Measurements from ENCODE around the gene GSG1L. TPM values are rescaled to one million over a fixed set of nuclear protein-coding genes. Genes with fewer than 3 reads are reported as not detected.

GSG1L gene
- total RNA-seq, 1 experiment from 2014 or later = not detected

DNA sequence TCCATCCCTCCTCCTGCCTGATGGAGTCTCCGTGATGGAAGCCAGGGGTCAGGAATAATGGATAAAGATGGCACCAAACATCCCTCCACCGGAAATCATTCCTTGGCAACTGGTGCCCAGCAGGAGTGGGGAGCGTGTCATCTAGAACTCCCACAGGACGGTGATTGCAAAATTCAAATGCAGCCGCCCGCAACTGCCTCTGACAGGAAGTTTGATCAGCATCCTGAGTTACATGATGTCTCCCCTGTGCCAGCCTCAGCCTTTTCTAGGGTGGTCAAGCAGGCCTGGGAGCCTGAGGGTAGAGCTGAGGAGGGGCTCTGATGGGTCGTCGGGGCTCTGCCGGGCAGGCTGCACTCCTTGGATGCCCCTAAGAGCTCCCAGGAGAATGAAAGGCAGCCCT, 52.8 kb downstream of the GSG1L start:
- Histone ChIP-seq H3K9me3 (replicated peaks) (no peaks in the 10 kb centered on the region), H3K4me3 (no peak overlapping the region), H3K27me3 (replicated peaks) (peaks cover 16% of the 10 kb centered on the region), H3K4me1 (replicated peaks) (no peaks in the 10 kb centered on the region), H3K36me3 (no peaks in the 10 kb centered on the region), H3K27ac (no peak overlapping the region)
- DNase-seq (ENCODE audit: low read depth in 1 of 2, low spot score in 2 of 2) = no peak

DNA sequence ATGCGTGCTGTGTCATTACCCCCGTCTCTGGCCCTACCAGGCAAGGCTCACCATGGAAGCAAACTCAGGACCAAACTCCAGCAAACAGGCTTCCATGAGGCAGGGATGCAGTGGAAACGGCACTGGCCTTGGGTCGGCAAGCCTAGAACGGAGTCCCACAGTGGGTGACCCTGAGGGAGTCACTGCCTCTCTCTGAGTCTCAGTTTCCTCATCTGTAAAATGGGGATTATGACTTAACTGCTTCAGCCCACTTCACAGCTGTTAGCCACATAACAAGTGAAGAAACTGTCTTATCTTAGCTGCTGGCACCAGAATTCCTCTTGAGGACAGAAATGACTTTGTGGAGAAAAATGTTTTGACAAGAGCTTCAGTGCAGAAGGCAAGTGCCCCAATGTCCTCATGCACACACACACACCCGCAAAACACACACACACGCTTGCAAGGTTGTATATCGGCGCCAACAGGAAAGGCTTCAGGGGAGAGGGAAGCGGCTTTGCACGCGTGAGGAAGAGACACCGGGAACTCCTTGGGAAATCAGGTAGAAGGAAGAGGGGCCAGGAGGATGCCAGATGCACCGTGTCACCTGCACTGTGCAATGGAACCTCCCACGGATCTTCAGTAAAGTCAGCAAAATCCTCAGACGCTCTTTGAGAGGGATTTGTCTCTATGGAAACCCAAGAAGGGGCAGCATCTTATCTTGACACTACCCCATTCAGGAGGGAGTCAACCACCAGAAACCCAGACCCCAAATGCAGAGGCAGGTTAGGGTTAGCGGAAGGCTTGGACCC, 53.7 kb downstream of the GSG1L start:
- no peak overlapping the region for H3K4me3 ChIP-seq
- H3K27me3 ChIP-seq (replicated peaks) = peaks cover 16% of the 10 kb centered on the region
- DNase-seq (ENCODE audit: low read depth in 1 of 2, low spot score in 2 of 2) = no peak

GRCh38 chr16:28003923-28004322, 59.6 kb downstream of the GSG1L start:
- no peak overlapping the region for H3K4me3 ChIP-seq

More for the DNA sequence above, 53.7 kb downstream of the GSG1L start:
- Histone ChIP-seq H3K4me1 (replicated peaks) (no peaks in the 10 kb centered on the region), H3K27ac (no peak overlapping the region), H3K9me3 (replicated peaks) (no peaks in the 10 kb centered on the region), H3K36me3 (no peaks in the 10 kb centered on the region)

GRCh38 chr16:28003021-28003865, 60.3 kb downstream of the GSG1L start:
- Histone ChIP-seq H3K27me3 (replicated peaks) (no peaks in the 10 kb centered on the region), H3K27ac (no peak overlapping the region), H3K4me3 (no peak overlapping the region), H3K9me3 (replicated peaks) (no peaks in the 10 kb centered on the region), H3K36me3 (no peaks in the 10 kb centered on the region), H3K4me1 (replicated peaks) (no peaks in the 10 kb centered on the region)
- no peak for DNase-seq (ENCODE audit: low read depth in 1 of 2, low spot score in 2 of 2)

More at GRCh38 chr16:28003923-28004322, 59.6 kb downstream of the GSG1L start:
- H3K9me3 ChIP-seq (replicated peaks) = no peaks in the 10 kb centered on the region
- no peak overlapping the region for H3K27ac ChIP-seq
- no peaks in the 10 kb centered on the region for H3K4me1 ChIP-seq (replicated peaks)
- DNase-seq (ENCODE audit: low read depth in 1 of 2, low spot score in 2 of 2) = no peak
- peaks cover 4% of the 10 kb centered on the region for H3K27me3 ChIP-seq (replicated peaks)
- H3K36me3 ChIP-seq = no peaks in the 10 kb centered on the region

DNA sequence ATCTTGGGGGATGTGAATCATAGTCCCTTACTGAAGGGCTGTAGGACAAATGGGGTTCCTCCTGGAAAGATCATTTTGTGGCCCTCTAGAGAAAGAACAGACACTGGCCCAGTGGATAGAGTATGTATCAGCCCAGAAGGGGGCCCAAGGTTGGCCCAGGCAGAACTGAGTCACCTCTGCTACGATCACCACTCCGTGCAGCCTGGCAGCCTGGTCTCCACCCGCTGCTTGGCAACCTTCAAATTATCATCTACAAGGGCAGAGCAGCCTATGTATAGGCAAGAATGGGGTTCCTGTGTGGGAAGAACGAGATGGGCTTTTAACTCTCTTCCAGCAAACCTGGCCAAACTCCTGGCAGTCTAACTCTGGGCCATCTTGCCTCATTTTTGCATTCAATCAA, 61.9 kb downstream of the GSG1L start:
- no peaks in the 10 kb centered on the region for H3K36me3 ChIP-seq

DNA sequence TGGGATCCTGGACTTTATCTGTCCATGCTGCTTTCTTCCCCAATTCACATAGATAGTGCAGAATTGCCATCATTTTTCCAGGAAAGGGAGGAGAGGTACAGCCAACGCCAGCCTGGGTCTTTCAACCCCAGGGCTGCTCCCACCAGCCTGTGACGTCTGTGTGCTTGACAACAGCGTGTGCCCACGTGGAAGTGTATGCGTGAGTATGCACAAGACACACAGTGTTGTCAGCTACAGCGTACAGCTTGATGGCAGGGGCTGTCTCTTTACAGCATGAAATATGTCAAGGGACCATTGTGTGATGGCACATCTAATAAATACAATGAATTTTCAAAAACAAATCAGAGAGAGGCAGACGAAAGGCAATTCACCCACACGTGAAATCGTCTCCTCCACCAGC, 62.3 kb downstream of the GSG1L start:
- Histone ChIP-seq H3K4me1 (replicated peaks) (no peaks in the 10 kb centered on the region), H3K4me3 (no peak overlapping the region), H3K9me3 (replicated peaks) (no peaks in the 10 kb centered on the region), H3K36me3 (no peaks in the 10 kb centered on the region), H3K27ac (no peak overlapping the region), H3K27me3 (replicated peaks) (no peaks in the 10 kb centered on the region)
- no peak for DNase-seq (ENCODE audit: low read depth in 1 of 2, low spot score in 2 of 2)

More for the DNA sequence above, 61.9 kb downstream of the GSG1L start:
- H3K4me1 ChIP-seq (replicated peaks) = no peaks in the 10 kb centered on the region
- no peaks in the 10 kb centered on the region for H3K9me3 ChIP-seq (replicated peaks)
- no peaks in the 10 kb centered on the region for H3K27me3 ChIP-seq (replicated peaks)
- DNase-seq (ENCODE audit: low read depth in 1 of 2, low spot score in 2 of 2) = no peak
- no peak overlapping the region for H3K4me3 ChIP-seq
- H3K27ac ChIP-seq = no peak overlapping the region

- no peaks in the 10 kb centered on the region for H3K9me3 ChIP-seq (replicated peaks)
- DNase-seq (ENCODE audit: low read depth in 1 of 2, low spot score in 2 of 2) = no peak
- H3K27ac ChIP-seq = no peak overlapping the region
- H3K4me3 ChIP-seq = no peak overlapping the region
- H3K27me3 ChIP-seq (replicated peaks) = no peaks in the 10 kb centered on the region
- H3K36me3 ChIP-seq = no peaks in the 10 kb centered on the region
- H3K4me1 ChIP-seq (replicated peaks) = no peaks in the 10 kb centered on the region
Observed at GRCh38 chr16:28000314-28001169, 63.0 kb downstream of the GSG1L start.

DNA sequence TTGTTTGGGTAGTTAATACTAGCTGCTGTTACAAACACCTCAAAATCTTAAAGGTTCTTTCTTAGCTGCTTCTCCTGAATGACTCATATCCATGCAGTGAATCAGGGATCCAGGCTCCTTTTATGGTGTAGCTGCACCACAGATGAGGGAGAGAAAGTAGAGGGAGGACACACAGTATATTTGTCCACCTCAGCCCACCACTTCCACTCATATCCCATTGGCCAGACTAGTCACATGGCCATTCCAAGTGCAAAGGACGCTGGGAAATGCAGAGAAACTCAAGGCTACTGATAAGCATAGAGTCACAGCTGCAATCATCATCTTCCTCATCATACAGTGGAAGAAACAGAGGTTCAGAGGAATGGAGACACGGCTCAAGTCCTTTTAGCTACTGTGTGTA, 63.8 kb downstream of the GSG1L start:
- Histone ChIP-seq H3K27ac (no peak overlapping the region), H3K4me1 (replicated peaks) (no peaks in the 10 kb centered on the region), H3K36me3 (no peaks in the 10 kb centered on the region), H3K9me3 (replicated peaks) (no peaks in the 10 kb centered on the region), H3K4me3 (no peak overlapping the region), H3K27me3 (replicated peaks) (no peaks in the 10 kb centered on the region)
- no peak for DNase-seq (ENCODE audit: low read depth in 1 of 2, low spot score in 2 of 2)

GRCh38 chr16:27995378-27995777, 68.1 kb downstream of the GSG1L start:
- no peaks in the 10 kb centered on the region for H3K4me1 ChIP-seq (replicated peaks)
- H3K9me3 ChIP-seq (replicated peaks) = no peaks in the 10 kb centered on the region
- H3K36me3 ChIP-seq = no peaks in the 10 kb centered on the region
- H3K4me3 ChIP-seq = no peak overlapping the region
- no peak for DNase-seq (ENCODE audit: low read depth in 1 of 2, low spot score in 2 of 2)
- H3K27me3 ChIP-seq (replicated peaks) = no peaks in the 10 kb centered on the region; the same call in 1 of the 2 replicates
- no peak overlapping the region for H3K27ac ChIP-seq

GRCh38 chr16:27994686-27995085, 68.8 kb downstream of the GSG1L start:
- Histone ChIP-seq H3K27me3 (replicated peaks) (no peaks in the 10 kb centered on the region; the same call in 1 of the 2 replicates), H3K36me3 (no peaks in the 10 kb centered on the region), H3K27ac (no peak overlapping the region)

GRCh38 chr16:27993587-27993986, 69.9 kb downstream of the GSG1L start:
- no peak overlapping the region for H3K4me3 ChIP-seq
- no peaks in the 10 kb centered on the region for H3K4me1 ChIP-seq (replicated peaks)
- no peaks in the 10 kb centered on the region for H3K9me3 ChIP-seq (replicated peaks)
- no peak for DNase-seq (ENCODE audit: low read depth in 1 of 2, low spot score in 2 of 2)
- no peaks in the 10 kb centered on the region; the same call in 1 of the 2 replicates for H3K27me3 ChIP-seq (replicated peaks)
- no peaks in the 10 kb centered on the region for H3K36me3 ChIP-seq
- H3K27ac ChIP-seq = no peak overlapping the region

More at GRCh38 chr16:27994686-27995085, 68.8 kb downstream of the GSG1L start:
- no peaks in the 10 kb centered on the region for H3K4me1 ChIP-seq (replicated peaks)
- no peak overlapping the region for H3K4me3 ChIP-seq
- DNase-seq (ENCODE audit: low read depth in 1 of 2, low spot score in 2 of 2) = no peak
- H3K9me3 ChIP-seq (replicated peaks) = no peaks in the 10 kb centered on the region

GRCh38 chr16:27991876-27992275, 71.6 kb downstream of the GSG1L start:
- H3K9me3 ChIP-seq (replicated peaks) = no peaks in the 10 kb centered on the region
- DNase-seq (ENCODE audit: low read depth in 1 of 2, low spot score in 2 of 2) = no peak
- no peaks in the 10 kb centered on the region for H3K4me1 ChIP-seq (replicated peaks)
- no peak overlapping the region for H3K27ac ChIP-seq
- no peaks in the 10 kb centered on the region for H3K36me3 ChIP-seq
- H3K27me3 ChIP-seq (replicated peaks) = peaks cover 5% of the 10 kb centered on the region; the same call in 1 of the 2 replicates
- H3K4me3 ChIP-seq = no peak overlapping the region

DNA sequence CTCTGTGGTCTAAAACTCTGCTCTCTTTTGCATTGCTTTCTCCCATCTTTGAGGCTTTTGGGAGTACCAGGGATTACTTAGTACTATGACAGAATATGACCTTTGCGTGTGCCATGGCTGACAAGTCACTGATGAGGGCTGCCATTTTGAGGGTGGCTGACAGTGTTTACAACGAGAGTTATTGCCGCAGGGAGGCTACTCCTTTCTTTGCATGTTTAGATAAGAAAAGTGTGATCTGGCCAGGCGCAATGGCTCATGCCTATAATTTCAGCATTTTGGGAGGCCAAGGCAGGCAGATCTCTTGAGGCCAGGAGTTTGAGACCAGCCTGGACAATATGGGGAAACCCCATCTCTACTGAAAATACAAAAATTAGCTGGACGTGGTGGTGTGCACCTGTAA, 77.5 kb downstream of the GSG1L start:
- Histone ChIP-seq H3K4me1 (replicated peaks) (no peaks in the 10 kb centered on the region), H3K4me3 (no peak overlapping the region), H3K36me3 (no peaks in the 10 kb centered on the region), H3K9me3 (replicated peaks) (no peaks in the 10 kb centered on the region), H3K27me3 (replicated peaks) (peaks cover 5% of the 10 kb centered on the region; the same call in 1 of the 2 replicates), H3K27ac (no peak overlapping the region)
- no peak for DNase-seq (ENCODE audit: low read depth in 1 of 2, low spot score in 2 of 2)

Measured in SJSA1 (cell line).